GM21360 (cell line): ENCODE measurements around the gene KMT5B.
A peak's percentile ranks its signal among the peaks of the same experiment; 100 is the strongest.

ENCODE experiments used
- ATAC-seq: cut with Tn5 transposase; IDR thresholded peaks from one replicate; pipeline ENCODE4 v1.9.1; 2021; ENCODE audit warnings: mild to moderate bottlenecking, moderate library complexity; ENCODE audit not compliant: unreplicated experiment

The KMT5B gene

GRCh38 chr11:68216171-68216938 lies 3.3 kb upstream of the KMT5B start:
- no peak for ATAC-seq

- ATAC-seq, result no peak
Observed at GRCh38 chr11:68215524-68216170, 2.6 kb upstream of the KMT5B start.

GRCh38 chr11:68215087-68215445 lies 2.0 kb upstream of the KMT5B start:
- ATAC-seq, result no peak

GRCh38 chr11:68214173-68215086 lies 1.3 kb upstream of the KMT5B start:
- ATAC-seq, result no peak

GRCh38 chr11:68213555-68214172 lies 568 bp upstream of the KMT5B start:
- ATAC-seq, result peak; percentile 45

- ATAC-seq, result peak; percentile 35
Observed at GRCh38 chr11:68212421-68213134, 518 bp downstream of the KMT5B start.

- ATAC-seq, result no peak
Observed at GRCh38 chr11:68211546-68211945, 1.6 kb downstream of the KMT5B start.

- ATAC-seq, result no peak
Observed at GRCh38 chr11:68206211-68206610, 6.9 kb downstream of the KMT5B start.

- no peak for ATAC-seq
Observed at GRCh38 chr11:68204402-68204801, 8.7 kb downstream of the KMT5B start.

- ATAC-seq, result no peak
Observed at GRCh38 chr11:68202165-68202564, 10.9 kb downstream of the KMT5B start.

- ATAC-seq, result no peak
Observed at GRCh38 chr11:68201492-68201891, 11.6 kb downstream of the KMT5B start.

GRCh38 chr11:68200639-68201038 lies 12.5 kb downstream of the KMT5B start:
- no peak for ATAC-seq

GRCh38 chr11:68199295-68199987 lies 13.7 kb downstream of the KMT5B start:
- no peak for ATAC-seq

- no peak for ATAC-seq
Observed at GRCh38 chr11:68196219-68196618, 16.9 kb downstream of the KMT5B start.

- ATAC-seq, result no peak
Observed at GRCh38 chr11:68194675-68195294, 18.3 kb downstream of the KMT5B start.

- ATAC-seq, result no peak
Observed at GRCh38 chr11:68193018-68193417, 20.1 kb downstream of the KMT5B start.

- ATAC-seq, result no peak
Observed at GRCh38 chr11:68191661-68192579, 21.2 kb downstream of the KMT5B start.

GRCh38 chr11:68189888-68190287 lies 23.2 kb downstream of the KMT5B start:
- ATAC-seq, result no peak
